Loucy (cell line): ENCODE results near the gene METAP2.

Source experiments
- H2AFZ ChIP-seq: fragments of 200-600 bp; sonication (generic); 2 replicates; pipeline ENCODE4 v1.6.0; 2016; ENCODE audit warnings: antibody characterized with exemption, mild to moderate bottlenecking, low read length, moderate library complexity
- H3F3A ChIP-seq: fragments of 200-600 bp; 2 replicates; pipeline ENCODE4 v1.6.0; 2016; ENCODE audit warnings: antibody characterized with exemption, low read depth, mild to moderate bottlenecking
- H3K27me3 ChIP-seq: fragments of 200-600 bp; sonication (generic); 2 replicates; pipeline ENCODE4 v1.6.1; 2014; ENCODE audit warnings: low read length, mild to moderate bottlenecking; ENCODE audit not compliant: insufficient read depth, poor library complexity, severe bottlenecking
- H3K36me3 ChIP-seq: fragments of 200-600 bp; sonication (generic); 2 replicates; pipeline ENCODE4 v1.6.1; 2016; ENCODE audit warnings: low read length; ENCODE audit not compliant: insufficient read depth
- H3K4me1 ChIP-seq: fragments of 200-600 bp; sonication (generic); 2 replicates; pipeline ENCODE4 v1.5.1; 2014; ENCODE audit warnings: low read length, mild to moderate bottlenecking; ENCODE audit not compliant: insufficient read depth, poor library complexity, severe bottlenecking
- H3K4me2 ChIP-seq: fragments of 200-600 bp; sonication (generic); 2 replicates; pipeline ENCODE4 v1.6.0; 2014; ENCODE audit warnings: antibody characterized with exemption, low read length, low read depth, mild to moderate bottlenecking; ENCODE audit not compliant: poor library complexity, severe bottlenecking
- H3K4me3 ChIP-seq: fragments of 200-600 bp; sonication (generic); 2 replicates; pipeline ENCODE4 v1.5.1; 2014; ENCODE audit warnings: low read length, mild to moderate bottlenecking, mixed read lengths; ENCODE audit not compliant: poor library complexity, severe bottlenecking
- H3K79me2 ChIP-seq: fragments of 200-600 bp; sonication (generic); 2 replicates; pipeline ENCODE4 v1.6.1; 2014; ENCODE audit warnings: low read length; ENCODE audit not compliant: insufficient read depth
- H3K9ac ChIP-seq: fragments of 200-600 bp; sonication (generic); 2 replicates; pipeline ENCODE4 v1.6.0; 2014; ENCODE audit warnings: mild to moderate bottlenecking, low read depth, low read length, moderate library complexity; ENCODE audit not compliant: poor library complexity, severe bottlenecking
- H3K9me2 ChIP-seq: fragments of 200-600 bp; sonication (generic); replicated peaks from 2 replicates; pipeline ENCODE4 v1.6.1; 2016; ENCODE audit warnings: low read depth, low read length, mixed read lengths
- H3K9me3 ChIP-seq: fragments of 200-600 bp; sonication (generic); 2 replicates; pipeline ENCODE4 v1.6.1; 2014; ENCODE audit warnings: mild to moderate bottlenecking, antibody characterized with exemption, low read length, low read depth; ENCODE audit not compliant: insufficient read depth
- H4K20me1 ChIP-seq: fragments of 200-600 bp; sonication (generic); 2 replicates; pipeline ENCODE4 v1.6.0; 2014; ENCODE audit warnings: antibody characterized with exemption, low read length, mild to moderate bottlenecking; ENCODE audit not compliant: insufficient read depth, poor library complexity, severe bottlenecking
- CTCF ChIP-seq: fragments of 200-600 bp; sonication (generic); conservative IDR thresholded peaks from 2 replicates; pipeline ENCODE4 v1.5.1; 2014; ENCODE audit warnings: mild to moderate bottlenecking, antibody characterized with exemption, low read length
- EZH2phosphoT487 ChIP-seq: fragments of 200-600 bp; IDR thresholded peaks from 2 replicates; pipeline ENCODE4 v1.6.1; 2018; ENCODE audit warnings: antibody characterized with exemption, mild to moderate bottlenecking, moderate library complexity, borderline replicate concordance

The METAP2 gene

GRCh38 chr12:95431120-95431519 is 42.8 kb upstream of the METAP2 start:
- Histone ChIP-seq H3K9me3 (no peaks in the 10 kb centered on the region), H3K4me3 (no peak overlapping the region), H4K20me1 (no peaks in the 10 kb centered on the region), H3K9ac (no peak overlapping the region), H3K27me3 (no peaks in the 10 kb centered on the region), H3K79me2 (no peaks in the 10 kb centered on the region), H3K9me2 (no peaks in the 10 kb centered on the region), H3F3A (no peaks in the 10 kb centered on the region), H3K4me2 (no peak overlapping the region), H3K36me3 (no peaks in the 10 kb centered on the region), H2AFZ (no peak overlapping the region), H3K4me1 (no peaks in the 10 kb centered on the region)
- TF ChIP-seq EZH2phosphoT487 (no peak), CTCF (no peak)

GRCh38 chr12:95435355-95435754 is 38.6 kb upstream of the METAP2 start:
- H3K79me2 ChIP-seq, result no peaks in the 10 kb centered on the region
- H3K27me3 ChIP-seq, result no peaks in the 10 kb centered on the region
- no peaks in the 10 kb centered on the region for H3K4me1 ChIP-seq
- no peaks in the 10 kb centered on the region for H4K20me1 ChIP-seq
- H3K9me2 ChIP-seq, result no peaks in the 10 kb centered on the region
- no peak overlapping the region for H3K9ac ChIP-seq
- no peaks in the 10 kb centered on the region for H3F3A ChIP-seq
- no peaks in the 10 kb centered on the region for H3K9me3 ChIP-seq
- H3K4me2 ChIP-seq, result no peak overlapping the region
- no peak overlapping the region for H3K4me3 ChIP-seq
- TF ChIP-seq CTCF, result no peak
- H2AFZ ChIP-seq, result no peak overlapping the region
- H3K36me3 ChIP-seq, result no peaks in the 10 kb centered on the region

GRCh38 chr12:95437565-95437964 is 36.4 kb upstream of the METAP2 start:
- no peak overlapping the region for H3K4me3 ChIP-seq
- H3K9me3 ChIP-seq, result no peaks in the 10 kb centered on the region
- H3F3A ChIP-seq, result no peaks in the 10 kb centered on the region
- H3K27me3 ChIP-seq, result no peaks in the 10 kb centered on the region
- no peaks in the 10 kb centered on the region for H3K36me3 ChIP-seq
- H2AFZ ChIP-seq, result no peak overlapping the region
- no peak overlapping the region for H3K4me2 ChIP-seq
- no peaks in the 10 kb centered on the region for H3K79me2 ChIP-seq
- H3K9ac ChIP-seq, result no peak overlapping the region
- TF ChIP-seq CTCF (no peak), EZH2phosphoT487 (no peak)
- no peaks in the 10 kb centered on the region for H3K9me2 ChIP-seq
- H3K4me1 ChIP-seq, result no peaks in the 10 kb centered on the region
- no peaks in the 10 kb centered on the region for H4K20me1 ChIP-seq
